Umbilical cord (tissue), 2 donors: Measurements from ENCODE around the gene ATAD2B. TPM values are rescaled to one million over a fixed set of nuclear protein-coding genes. Genes with fewer than 3 reads are reported as not detected.

Experiments
- DNase-seq: peaks from one replicate; pipeline ENCODE4 v3.0.0-alpha.2; 2015; ENCODE audit warnings: low spot score
- total RNA-seq: library from RNA; depleted of rRNA; stranded (reverse); fragments of >200 nt; gene quantifications from one replicate; pipeline ENCODE4 v1.2.3, GENCODE V29; 2014; ENCODE audit warnings: low replicate concordance; ENCODE audit not compliant: insufficient read depth

ATAD2B gene
- total RNA-seq, 1 donor from 2014 or later = 21.4 TPM

DNA sequence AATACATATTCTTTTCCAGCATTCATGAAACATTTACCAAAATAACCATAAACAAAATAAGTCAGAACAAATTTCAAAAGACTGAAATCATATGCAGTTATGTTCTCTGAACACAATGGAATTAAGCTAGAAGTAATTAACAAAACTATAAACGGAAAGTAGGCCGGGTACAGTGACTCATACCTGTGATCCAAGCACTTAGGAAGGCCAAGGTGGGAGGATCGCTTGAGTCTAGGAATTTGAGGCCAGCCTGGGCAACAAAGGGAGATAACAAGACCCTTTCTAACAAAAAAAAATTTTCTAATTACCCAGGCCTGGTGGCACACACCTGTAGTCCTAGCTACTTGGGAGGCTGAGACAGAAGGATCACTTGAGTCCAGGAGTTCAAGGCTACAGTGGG lies 14.9 kb downstream of the ATAD2B start:
- no peak for DNase-seq

DNA sequence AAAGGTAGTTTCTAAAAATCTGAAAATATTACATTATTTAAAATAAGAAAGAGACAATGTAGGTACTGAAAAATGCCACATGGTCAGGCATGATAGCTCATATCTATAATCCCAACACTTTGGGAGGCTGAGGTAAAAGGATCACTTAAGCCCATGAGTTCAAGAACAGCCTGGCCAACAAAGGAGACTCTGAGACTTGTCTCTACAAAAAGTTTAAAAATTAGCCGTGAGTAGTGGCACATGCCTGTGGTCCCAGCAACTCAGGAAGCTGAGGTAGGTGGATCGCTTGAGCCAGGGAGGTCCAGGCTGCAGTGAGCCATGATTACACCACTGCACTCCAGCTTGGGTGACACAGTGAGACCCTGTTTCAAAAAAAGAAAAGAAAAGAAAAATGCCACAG lies 21.8 kb downstream of the ATAD2B start:
- DNase-seq = no peak

DNA sequence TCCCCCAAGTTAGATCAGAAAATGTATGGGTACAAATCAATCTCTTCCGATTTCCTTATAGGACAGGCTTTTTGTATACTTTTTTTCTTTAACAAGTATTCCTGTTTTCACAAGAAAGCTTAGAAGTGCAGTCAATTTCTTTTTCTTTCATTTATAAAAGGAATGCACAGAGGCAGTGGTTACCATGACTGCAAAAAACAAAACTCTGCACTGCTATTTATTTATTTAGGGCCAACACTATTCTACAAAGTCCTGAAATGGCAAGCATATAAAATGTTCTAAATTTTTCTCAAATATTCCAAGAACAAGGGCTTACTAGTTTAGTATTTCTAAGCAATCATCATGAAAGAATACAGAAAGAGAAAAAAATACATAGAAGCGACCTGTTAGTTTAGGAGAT lies 22.2 kb downstream of the ATAD2B start:
- DNase-seq = peak; percentile 35

DNA sequence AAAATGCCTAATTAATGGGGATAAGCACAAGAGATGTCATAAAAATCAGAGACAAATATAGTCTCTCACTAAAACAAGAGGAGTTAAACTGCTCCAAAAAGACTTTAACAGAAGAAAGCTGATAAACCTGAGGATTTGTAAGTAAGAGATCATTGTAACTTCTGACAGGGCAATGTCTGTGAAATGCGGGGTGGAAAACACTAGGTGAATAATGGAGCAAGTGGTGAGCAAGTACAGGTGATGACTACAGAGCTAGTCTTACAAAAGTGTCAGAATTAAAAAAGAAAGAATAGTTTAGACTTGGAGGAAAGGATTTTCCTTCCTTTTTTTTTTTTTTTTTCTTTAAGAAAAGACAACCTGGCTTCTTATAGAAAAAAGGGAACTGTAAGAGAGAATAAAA lies 22.7 kb downstream of the ATAD2B start:
- DNase-seq = no peak

DNA sequence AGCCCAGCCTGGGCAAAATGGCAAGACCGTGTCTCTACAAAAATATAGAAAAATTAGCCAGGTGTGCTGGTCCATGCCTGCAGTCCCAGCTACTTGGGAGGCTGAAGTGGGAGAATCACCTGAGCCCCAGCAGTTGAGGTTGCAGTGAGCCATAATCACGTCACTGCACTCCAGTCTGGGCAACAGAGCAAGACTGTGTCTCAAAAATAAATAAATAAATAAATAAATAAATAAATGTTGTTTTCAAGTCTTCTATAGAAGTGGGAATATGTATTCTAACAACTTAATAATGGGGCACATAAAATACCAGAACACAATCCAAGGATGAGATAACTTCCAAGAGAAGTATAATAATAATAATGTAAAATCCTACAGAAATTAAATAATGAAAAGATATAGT lies 23.9 kb downstream of the ATAD2B start:
- DNase-seq = no peak

DNA sequence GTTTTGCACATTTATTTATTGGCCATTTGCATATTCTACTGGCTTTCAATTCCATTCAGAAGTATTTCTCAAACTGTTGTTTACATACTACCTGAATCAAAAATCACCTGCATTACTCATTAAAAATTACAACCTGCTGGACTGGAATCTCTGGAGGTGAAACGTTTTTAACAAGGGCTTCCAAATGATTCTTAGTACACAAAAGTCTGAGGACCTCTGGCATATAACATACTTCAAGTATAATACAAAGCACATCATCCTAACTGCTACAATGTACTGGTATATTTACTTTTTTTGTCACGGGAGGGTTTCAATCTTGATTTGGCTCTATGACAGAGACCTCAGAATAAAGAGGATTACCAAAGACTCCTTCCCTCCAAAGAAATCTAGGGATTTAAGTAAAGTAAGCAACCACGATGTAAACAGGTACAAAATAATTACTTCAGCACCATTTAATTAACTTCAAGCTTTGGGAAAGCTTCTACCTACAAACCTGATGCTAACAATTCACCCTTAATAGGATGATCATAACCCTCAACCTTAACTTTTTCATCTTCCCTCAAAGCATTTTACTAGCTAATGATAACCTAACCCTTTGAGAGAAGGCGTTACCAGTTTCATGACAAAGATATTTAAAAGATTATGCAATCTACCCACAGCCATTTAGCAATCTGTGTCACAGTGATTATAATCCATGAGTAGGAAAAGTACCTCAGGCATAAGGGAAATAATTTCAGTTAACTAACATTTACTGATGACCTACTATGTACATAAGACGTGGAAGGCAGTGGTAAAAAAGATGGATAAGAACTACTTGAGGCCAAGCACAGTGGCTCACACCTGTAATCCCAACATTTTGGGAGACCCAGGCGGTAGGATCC lies 24.7 kb downstream of the ATAD2B start:
- no peak for DNase-seq

DNA sequence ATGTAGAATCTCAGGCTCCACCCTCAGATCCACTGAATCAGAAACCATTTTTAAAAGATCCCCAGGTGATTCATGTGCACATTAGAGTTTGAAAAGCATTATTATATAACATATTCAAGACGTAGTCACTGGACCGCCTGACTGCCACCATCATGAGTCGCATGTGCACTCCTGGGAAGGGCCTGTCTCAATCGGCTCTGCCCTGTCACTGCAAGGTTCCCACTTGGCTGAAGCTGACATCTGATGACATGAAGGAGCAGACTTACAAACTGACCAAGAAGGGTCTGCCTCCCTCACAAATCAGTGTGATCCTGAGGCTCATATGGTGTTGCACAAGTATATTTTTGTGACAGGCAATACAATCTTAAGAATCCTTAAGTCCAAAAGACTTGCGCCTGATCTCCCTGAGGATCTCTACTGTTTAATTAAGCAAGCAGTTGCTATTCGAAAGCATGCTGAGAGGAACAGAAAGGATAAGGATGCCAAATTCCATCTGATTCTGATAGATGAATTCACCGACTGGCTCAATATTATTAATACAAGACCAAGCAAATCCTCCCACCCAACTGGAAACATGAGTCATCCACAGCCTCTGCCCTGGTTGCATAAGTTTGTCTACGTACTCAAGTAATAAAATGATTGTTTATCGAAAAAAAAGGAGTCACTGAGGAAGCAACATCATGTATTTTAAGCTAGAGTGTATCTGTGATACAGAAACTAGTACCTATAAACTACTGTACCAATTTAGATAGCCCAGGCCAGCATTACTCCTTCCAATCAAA lies 26.2 kb downstream of the ATAD2B start:
- DNase-seq = no peak

DNA sequence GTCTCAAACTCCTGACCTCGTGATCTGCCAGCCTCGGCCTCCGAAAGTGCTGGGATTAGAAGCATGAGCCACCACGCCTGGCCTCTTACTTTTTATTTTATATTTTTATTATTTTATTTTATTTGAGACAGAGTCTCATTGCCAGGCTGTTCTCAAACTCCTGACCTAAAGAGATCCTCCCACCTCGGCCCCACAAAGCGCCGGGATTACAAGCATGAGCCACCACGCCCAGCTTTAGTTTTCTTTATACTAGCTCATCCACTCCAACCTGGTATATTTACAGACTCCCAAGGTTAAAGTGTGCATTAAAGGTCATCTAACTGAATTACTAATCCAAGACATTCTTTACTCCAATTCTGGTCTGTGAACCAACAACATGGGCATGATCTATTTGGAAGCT lies 26.8 kb downstream of the ATAD2B start:
- DNase-seq = no peak

DNA sequence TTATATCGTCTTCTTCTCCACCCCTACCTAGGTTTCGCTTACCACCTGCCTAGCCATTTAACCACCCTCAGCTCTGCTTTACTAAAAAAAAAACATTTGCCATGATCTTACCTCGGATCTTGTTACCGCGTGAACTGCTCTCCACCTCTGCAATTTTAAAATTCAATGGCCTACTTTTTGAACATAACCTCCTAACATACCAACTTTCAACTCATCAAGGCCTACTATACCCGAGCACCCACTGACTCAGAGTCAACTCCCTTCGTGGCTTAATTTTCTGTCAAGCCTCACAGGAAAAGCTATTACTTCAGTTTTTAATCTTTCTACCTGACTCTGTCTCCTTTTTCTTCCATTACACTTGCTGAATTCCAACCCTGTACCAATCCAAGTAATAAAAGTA lies 55.7 kb downstream of the ATAD2B start:
- no peak for DNase-seq

DNA sequence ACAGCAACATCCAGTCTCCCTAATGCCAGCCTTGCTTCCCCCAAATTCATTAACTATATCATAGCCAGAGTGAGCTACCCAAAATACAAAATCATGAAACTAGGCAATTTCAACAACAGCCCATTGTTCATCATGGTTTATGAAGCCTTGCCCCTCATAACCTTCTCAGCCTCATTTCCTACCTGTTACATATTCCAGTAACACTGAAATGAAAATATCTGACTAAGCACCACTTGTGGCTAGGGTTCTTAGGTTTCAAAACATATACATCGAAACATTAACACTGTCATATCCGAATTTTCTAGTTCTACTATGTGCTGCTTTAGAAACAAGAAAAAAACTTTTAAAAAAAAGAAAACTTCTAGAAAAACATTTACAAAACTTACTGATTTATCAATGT lies 59.5 kb downstream of the ATAD2B start:
- no peak for DNase-seq

DNA sequence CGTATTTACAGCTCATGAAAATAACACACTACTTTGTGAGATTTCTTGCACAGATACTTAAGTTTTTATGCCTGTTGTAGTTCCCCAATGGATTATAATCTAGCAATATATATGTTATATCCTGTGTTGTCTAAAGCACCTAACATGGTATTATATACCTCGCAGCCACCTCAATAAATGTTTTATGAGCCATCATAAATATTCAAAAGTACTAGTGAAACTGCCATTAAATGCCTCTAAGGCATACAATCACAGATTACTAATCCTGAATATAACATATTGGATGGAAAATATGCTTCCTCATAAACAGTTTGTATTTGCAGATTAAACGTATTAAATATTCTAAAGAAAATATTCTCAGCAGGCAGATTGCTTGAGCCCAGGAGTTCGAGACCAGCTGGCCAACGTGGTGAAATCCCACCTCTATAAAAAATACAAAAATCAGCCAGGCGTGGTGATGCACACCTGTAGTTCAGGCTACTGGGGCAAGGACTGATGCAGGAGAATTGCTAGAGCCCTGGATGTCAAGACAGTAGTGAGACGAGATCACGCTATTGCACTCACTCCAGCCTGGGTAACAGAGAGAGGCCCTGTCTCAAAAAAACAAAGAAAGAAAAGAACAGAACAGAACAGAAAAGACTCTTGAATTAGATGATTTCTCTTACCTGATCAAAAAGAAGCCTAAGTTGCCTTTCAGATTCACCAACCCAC lies 64.1 kb downstream of the ATAD2B start:
- no peak for DNase-seq

DNA sequence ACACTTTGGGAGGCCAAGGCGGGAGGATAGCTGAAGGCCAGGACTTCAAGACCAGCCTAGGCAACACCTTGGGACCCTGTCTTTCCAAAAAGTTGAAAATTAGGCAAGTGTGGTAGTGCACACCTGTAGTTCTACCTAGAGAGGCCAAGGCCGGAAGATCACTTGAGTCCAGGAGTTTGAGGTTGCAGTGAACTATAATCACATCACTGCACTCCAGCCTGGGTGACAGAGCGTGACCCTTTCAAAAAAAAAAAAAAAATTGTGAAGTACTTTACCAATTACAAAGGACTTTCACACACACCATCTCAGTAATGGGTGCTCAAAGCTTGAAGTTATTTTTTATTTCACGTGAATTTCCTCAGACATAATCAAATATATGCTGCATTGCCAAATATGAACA lies 65.0 kb downstream of the ATAD2B start:
- DNase-seq = no peak

DNA sequence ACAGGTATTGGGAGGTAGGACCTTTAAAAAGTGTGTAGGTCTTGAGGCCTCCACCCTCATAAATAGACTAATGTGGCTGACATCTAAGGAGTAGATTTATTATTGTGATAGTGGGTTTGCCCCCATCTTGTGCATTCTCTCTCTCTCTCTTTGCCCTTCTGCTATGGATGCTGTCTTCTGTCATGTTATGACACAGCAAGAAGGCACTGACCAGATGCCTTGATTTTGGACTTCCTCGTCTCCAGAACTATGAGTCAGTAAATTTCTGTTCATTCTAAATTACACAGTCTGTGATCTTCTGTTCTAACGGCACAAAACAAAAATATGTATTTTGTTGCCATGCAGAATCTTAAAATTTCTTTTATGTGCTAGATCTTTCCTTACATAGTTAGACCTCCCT lies 66.9 kb downstream of the ATAD2B start:
- no peak for DNase-seq

DNA sequence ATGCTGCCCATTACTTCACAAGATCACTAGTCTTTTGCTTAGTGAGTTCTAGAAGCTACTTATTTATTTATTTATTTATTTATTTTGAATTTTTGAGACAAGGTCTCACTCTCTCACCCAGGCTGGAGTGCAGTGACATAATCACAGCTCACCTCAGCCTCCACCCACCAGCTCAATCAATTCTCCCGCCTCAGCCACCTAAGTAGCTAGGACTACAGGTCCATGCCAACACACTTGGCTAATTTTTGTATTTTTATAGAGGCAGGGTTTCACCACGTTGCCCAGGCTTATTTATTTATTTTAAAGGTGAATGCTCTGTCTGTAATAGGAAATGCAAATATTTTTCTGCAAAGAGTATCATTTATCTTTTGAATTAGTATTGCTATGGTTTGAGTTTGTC lies 67.7 kb downstream of the ATAD2B start:
- DNase-seq = no peak

DNA sequence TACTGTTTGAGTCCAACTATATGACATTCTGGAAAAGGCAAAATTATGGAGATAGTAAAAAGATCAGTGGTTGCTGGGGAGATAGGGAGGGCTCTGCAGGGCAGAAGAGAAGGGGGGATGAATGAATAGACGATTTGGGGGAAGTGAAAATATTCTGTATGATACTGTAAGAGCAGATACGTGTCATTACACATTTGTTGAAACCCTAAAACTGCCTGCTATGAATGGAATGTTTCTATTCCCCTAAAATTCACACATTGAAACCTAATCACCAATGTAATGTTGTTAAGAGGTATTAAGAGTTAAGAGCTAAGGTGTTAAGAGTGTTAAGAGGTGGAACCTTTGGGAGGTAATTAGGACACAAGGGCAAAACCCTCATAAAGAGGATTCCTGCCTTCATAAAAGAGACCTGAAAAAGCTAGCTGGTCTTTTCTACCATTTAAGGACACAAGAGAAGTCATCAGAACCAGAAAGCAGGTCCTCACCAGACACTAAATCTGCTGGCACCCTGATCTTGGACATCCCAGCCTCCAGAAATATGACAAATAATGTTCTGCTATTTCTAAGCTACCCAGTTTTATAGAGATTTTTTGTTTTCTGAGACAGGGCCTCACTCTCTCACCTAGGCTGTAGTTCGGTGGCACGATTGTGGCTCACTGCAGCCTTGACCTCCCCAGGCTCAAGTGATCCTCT lies 76.2 kb downstream of the ATAD2B start:
- DNase-seq = no peak

DNA sequence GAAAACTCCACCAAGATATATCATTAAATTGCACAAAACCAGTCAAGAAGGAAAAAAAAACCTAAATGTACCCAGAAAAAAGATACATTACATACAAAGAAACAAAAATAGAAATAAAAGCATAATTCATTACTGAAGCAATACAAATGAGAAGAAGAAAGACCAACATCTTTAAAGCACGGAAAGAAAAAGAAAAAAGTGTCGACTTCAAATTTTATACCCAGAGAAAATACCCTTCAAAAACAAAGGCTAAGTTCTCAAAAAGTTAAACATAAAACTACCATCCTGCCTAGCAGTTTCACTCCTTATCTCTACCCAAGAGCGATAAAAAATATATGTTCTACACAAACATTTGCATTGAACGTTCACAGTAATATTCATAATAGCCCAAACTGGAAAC lies 82.0 kb downstream of the ATAD2B start:
- no peak for DNase-seq

DNA sequence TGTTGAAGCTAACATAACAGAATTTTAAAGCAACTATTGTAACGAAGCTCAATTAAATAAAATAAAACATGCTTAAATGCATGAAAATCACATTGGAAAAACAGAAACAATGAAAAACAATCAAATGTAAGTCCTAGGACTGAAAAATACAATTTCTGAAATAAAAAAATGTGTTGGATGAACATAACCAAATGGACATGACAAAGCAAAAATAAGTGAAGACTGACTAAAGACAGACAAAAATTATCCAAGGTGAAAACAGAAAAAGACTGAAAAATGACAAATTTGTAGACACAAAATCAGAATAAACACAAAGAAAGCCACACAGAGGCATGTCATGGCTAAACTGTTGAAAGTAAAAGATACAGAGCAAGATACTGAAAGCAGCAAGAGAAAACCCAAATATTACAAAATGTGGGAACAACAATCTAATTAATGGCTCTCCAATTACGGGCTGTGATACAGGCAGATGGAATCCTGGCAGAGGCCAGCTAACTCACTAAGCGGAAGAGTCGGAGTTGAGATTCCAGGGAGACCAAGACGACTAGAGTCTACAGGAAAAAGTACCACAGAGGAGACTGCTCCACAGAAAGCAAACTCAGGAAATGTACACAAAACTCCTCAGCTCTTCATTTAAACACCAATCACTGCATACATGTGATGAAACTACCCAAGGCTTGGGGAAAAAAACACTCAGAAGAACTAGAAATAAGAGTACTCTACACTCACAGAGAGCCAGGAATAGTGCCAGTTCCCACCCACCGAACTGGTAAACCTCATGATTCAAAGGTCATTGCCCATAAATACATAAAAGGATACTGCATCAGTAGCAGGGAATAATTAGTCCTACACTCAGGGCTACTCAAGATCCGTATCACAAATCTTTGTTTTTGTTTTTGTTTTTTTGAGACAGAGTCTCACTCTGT lies 83.6 kb downstream of the ATAD2B start:
- DNase-seq = no peak

DNA sequence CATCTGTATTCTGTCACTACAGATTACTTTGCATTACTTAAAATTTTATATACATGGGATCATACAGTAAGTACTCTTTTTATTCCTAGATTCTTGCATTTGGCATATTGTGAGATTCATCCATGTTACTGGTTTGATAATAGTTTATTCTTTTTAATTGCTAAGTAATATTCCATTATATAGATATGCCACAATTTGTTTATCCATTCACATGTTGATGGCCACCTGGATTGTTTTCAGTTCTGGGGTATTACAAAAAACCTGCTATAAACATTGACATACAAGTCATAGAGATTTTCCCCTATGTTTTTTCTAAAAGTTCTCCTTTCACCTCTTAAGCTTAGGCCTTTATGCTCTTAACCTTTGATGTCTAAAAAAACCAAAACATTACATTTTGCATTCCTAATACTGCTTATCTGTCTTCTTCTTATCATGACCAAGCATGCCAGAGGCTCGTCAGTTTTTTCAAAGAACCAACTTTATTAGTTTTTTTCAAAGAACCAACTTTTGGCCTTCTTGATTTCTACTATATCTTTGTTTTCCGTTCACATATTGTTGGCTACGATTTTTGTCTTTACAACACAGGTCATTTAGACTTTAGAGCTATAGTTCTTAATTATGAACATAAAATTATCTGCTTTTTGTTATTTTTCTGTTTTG lies 86.9 kb downstream of the ATAD2B start:
- DNase-seq = no peak

DNA sequence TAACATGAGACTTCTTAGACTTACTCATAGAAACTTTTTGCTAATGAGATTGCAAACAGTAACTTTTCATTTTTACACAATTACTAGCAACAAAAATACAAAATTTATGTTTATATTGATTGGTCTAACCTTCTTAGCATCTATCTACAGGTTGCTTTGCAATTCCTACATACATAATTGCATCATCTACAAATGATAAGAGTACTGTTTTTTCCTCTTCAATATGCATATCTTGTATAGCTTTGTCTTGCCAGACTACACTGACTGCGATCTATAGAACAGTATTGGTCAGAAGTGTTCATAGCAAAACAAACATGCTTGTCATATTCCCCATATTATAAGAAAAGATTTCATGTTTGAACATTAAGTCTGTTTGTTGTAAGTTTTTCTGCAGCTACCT lies 87.9 kb downstream of the ATAD2B start:
- DNase-seq = no peak

DNA sequence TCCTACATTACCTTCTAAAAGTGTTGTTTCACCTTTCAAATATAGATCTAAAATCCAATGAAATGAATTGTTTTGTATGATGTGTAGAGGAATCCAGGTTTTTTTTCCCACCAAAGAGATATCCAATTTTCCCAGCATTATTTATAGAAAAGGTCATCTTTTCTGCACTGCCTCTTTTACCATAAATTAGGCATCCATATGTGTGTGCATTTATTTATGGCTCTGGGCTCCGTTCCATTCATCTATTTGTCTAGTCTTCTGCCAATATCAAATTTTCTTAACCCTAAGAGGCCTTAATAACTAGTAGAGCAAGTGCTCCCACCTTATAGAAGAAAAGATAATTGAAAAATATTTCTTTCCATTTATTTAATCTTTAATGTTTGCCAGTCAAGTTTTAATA lies 88.3 kb downstream of the ATAD2B start:
- DNase-seq = no peak
